Right atrium auricular region (tissue), 2 donors: ENCODE data around the gene GFOD1. TPM values are rescaled to one million over a fixed set of nuclear protein-coding genes. Genes with fewer than 3 reads are reported as not detected.
A peak's percentile ranks its signal among the peaks of the same experiment; 100 is the strongest.
"Not testable (repeated sequence)": the region's sequence is repeated elsewhere in the genome, so short reads cannot be mapped to it uniquely, and the experiment has no call there.

ENCODE experiments used
- DNase-seq: peaks from one replicate; pipeline ENCODE4 v3.0.0-alpha.2; 2019; ENCODE audit warnings: low spot score
- H3K27ac ChIP-seq, 2 donors: fragments of 200-600 bp; sonication (generic); 1 replicate in 1 of 2; 2 replicates in 1 of 2; pipeline ENCODE4 v1.5.1; 2016 to 2019
- H3K27me3 ChIP-seq, 2 donors: fragments of 200-600 bp; sonication (generic); one replicate each; pipeline versions ENCODE4 v1.5.1 to v1.6.0; 2017 to 2019
- H3K36me3 ChIP-seq: fragments of 200-600 bp; sonication (generic); one replicate; pipeline ENCODE4 v1.5.1; 2016
- H3K4me1 ChIP-seq, 2 donors: fragments of 200-600 bp; sonication (generic); one replicate each; pipeline versions ENCODE4 v1.5.1 to v1.6.0; 2017 to 2019
- H3K4me3 ChIP-seq, 2 donors: fragments of 200-600 bp; sonication (generic); 1 replicate in 1 of 2; 2 replicates in 1 of 2; pipeline ENCODE4 v1.5.1; 2017 to 2019; ENCODE audit warnings: mild to moderate bottlenecking in 1 of 2, moderate library complexity in 1 of 2
- H3K9me3 ChIP-seq, 2 donors: fragments of 200-600 bp; sonication (generic); one replicate each; pipeline ENCODE4 v1.5.1; 2019
- total RNA-seq, 2 donors: library from RNA; depleted of rRNA; stranded (reverse); fragments of >200 nt; gene quantifications; one replicate each; pipeline ENCODE4 v1.1.0, GENCODE V29; 2016
- TF ChIP-seq, protein P1 (sequence below), 2 donors: fragments of 200-600 bp; sonication (generic); IDR thresholded peaks; one replicate each; pipeline ENCODE4 v1.5.1; 2019; ENCODE audit warnings: antibody characterized with exemption in 2 of 2

GFOD1 gene
- total RNA-seq, 2 donors from 2014 or later: 66.2 to 96.3 TPM

DNA sequence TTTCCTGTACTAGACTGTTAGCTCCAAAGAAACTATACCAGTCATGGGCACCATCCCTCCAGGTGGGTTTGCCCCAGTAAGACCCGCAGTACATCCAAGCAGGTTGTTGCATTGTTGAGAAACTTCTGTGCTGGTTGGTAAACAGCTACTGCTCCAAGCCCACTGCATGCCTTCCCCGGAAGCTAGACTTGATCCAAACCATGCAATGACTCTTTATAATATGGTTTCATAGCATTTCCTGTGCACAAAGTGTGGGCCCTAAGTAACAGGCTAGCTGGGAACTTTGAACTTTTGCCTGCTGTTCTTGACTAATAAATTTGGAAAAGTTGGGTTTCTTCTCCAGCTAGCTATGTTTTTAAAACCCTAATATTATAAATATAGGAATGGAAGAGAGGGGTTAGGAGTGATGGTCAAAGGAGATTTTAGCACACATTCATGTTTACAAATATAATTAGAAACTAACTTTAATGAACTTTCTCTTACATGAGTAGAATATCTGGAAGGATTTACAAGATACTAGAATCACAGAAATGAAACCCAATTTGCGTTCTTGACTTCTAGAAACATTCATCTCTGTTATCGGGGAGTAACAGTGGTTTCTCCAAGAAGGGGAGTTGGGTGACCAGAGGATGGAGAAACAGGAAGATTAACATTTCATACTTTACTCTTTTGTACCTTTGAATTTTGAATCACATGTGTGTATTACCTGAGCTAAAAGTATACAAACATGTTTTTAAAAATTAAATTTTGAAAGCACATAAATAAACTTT, 51.7 kb downstream of the GFOD1 start:
- Histone ChIP-seq H3K36me3 (no peaks in the 10 kb centered on the region), H3K27ac (peak overlapping the region in 1 of 2 donors; percentile 2), H3K4me3 (no peak overlapping the region), H3K27me3 (no peaks in the 10 kb centered on the region), H3K9me3 (no peaks in the 10 kb centered on the region), H3K4me1 (peaks cover 0 to 76% of the 10 kb centered on the region in 2 donors)
- TF ChIP-seq, protein P1, sequence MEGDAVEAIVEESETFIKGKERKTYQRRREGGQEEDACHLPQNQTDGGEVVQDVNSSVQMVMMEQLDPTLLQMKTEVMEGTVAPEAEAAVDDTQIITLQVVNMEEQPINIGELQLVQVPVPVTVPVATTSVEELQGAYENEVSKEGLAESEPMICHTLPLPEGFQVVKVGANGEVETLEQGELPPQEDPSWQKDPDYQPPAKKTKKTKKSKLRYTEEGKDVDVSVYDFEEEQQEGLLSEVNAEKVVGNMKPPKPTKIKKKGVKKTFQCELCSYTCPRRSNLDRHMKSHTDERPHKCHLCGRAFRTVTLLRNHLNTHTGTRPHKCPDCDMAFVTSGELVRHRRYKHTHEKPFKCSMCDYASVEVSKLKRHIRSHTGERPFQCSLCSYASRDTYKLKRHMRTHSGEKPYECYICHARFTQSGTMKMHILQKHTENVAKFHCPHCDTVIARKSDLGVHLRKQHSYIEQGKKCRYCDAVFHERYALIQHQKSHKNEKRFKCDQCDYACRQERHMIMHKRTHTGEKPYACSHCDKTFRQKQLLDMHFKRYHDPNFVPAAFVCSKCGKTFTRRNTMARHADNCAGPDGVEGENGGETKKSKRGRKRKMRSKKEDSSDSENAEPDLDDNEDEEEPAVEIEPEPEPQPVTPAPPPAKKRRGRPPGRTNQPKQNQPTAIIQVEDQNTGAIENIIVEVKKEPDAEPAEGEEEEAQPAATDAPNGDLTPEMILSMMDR (IDR thresholded peaks at IDR 0.05): no peak
- DNase-seq: no peak

DNA sequence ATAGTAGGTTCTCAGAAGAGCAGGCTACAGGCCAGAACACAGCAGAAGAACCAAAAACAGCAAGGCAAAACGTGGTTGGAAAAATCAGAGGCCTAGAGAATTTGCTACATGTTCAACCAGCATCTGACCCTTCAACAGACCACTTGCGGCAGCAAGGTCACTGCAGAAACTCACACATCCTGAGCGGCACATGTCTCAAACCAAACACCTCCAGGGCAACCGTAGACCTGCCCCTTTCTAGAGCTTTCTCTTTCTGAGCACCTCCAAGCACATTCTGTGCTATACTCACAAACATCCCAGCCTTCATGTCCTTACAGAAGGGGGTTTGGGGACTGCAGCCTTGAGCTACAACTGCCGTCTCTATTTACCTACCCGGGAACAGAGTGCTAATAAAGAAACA, 52.6 kb downstream of the GFOD1 start:
- Histone ChIP-seq H3K4me1 (peaks cover 0 to 79% of the 10 kb centered on the region in 2 donors), H3K27ac (peak overlapping the region in 1 of 2 donors; percentile 91), H3K27me3 (no peaks in the 10 kb centered on the region), H3K4me3 (no peak overlapping the region), H3K9me3 (no peaks in the 10 kb centered on the region), H3K36me3 (no peaks in the 10 kb centered on the region)
- TF ChIP-seq, protein P1 (IDR thresholded peaks at IDR 0.05): no peak
- DNase-seq: no peak

DNA sequence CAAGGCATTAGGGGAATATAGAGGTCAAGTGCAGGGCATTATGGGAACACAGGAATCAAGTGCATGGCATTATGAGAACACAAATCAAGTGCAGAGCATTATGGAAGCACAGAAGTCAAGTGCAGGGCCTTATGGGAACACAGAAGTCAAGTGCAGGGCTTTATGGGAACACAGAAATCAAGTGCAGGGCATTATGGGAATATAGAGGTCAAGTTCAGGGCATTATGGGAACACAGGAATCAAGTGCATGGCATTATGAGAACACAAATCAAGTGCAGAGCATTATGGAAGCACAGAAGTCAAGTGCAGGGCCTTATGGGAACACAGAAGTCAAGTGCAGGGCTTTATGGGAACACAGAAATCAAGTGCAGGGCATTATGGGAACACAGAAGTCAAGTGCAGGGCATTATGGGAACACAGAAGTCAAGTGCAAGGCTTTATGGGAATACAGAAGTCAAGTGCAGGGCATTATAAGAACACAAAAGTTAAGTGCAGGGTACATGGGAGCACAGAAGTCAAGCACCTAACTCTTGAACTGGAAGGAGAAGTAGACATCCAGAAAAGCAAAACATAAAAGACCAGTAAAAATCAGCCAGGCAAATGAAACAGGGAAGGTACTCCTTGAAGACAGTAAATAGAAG, 53.1 kb downstream of the GFOD1 start:
- not testable (repeated sequence) for DNase-seq, H3K9me3 ChIP-seq, H3K36me3 ChIP-seq, H3K4me3 ChIP-seq, H3K27me3 ChIP-seq
- H3K4me1 ChIP-seq: peaks cover 0 to 82% of the 10 kb centered on the region in 2 donors
- peak overlapping the region; percentile 45 to 91 for H3K27ac ChIP-seq

DNA sequence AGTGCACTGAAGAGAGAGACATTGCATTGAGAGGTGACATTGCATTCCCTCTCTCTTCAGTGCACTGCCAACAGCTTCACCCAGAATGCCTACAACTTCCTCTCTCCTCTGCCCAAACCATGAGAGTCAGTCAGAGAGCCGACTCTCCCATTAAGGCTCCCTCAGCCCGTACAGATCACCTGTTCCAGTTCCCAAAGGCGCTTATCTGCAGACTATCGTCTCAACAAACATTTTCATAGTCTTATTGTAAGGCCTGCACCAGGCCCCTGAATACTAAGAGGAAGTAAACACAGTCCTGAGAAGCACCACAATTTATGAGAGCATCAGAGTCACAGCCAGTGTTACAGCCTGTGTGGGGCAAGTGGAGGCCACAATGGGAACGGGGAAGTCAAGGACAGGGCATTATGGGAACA, 53.7 kb downstream of the GFOD1 start:
- Histone ChIP-seq H3K36me3 (no peaks in the 10 kb centered on the region), H3K27me3 (no peaks in the 10 kb centered on the region), H3K27ac (peak overlapping the region; percentile 45 to 91), H3K4me1 (peaks cover 0 to 88% of the 10 kb centered on the region in 2 donors), H3K4me3 (no peak overlapping the region), H3K9me3 (no peaks in the 10 kb centered on the region)
- TF ChIP-seq, protein P1 (IDR thresholded peaks at IDR 0.05): no peak
- no peak for DNase-seq

DNA sequence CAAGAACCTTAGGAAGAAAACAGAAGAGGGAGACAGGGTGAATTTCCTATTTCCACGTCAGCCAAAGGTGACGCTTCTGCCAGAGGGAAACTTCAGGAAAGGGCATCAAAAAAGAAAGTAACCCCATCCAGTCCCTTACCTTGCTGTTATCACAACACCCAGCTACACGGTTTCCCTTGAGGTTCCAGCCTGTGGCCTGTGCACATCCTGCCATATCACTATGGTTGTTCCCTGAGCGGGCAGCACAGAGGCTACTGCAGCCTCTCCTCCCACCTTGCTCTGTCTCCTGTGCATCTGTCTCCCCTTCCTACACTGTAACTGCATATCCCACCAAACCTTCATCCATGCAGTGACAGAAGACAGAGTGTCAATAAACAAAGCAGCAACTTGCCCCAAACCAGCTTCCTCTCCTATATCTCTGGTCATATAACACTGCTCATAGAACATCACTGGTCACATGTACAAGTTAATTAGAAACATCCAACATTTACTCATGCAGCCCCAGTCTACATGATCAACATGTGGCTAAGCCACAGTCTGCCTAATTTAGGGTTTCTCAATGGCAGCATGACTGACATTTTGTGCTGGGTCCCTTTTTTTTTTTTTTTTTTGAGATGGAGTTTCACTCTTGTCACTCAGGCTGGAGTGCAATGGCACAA, 54.7 kb downstream of the GFOD1 start:
- H3K4me3 ChIP-seq: no peak overlapping the region
- H3K4me1 ChIP-seq: peaks cover 0 to 96% of the 10 kb centered on the region in 2 donors
- TF ChIP-seq, protein P1 (IDR thresholded peaks at IDR 0.05): no peak
- DNase-seq: no peak
- no peaks in the 10 kb centered on the region for H3K27me3 ChIP-seq
- peak overlapping the region in 1 of 2 donors; percentile 91 for H3K27ac ChIP-seq
- no peaks in the 10 kb centered on the region for H3K9me3 ChIP-seq
- H3K36me3 ChIP-seq: no peaks in the 10 kb centered on the region

DNA sequence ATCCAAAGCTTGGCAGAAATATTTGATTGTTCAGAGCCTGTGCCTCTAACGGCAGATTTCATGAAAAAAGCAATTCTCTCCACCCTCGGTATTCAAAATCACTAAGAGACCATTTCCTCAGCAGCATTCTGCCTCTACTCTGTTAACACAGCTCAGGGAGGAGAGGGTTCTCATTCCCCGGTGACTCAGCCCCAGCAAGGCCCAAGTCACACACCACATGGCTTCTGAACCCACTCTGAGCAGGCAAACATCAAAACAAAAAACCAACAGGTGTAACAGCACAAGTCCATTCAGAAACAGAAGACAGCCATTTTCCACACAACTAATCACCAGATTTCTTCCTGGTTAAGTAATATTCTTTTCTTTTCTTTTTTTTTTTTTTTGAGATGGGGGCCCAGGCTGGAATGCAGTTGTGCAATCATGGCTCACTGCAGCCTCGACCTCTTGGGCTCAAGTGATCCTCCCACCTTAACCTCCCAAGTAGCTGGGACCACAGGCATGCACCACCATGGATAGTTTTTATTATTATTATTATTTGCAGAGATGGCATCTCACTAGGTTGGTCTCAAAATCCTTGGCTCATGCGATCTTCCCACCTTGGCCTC, 55.4 kb downstream of the GFOD1 start:
- Histone ChIP-seq H3K4me1 (peaks cover 0 to 95% of the 10 kb centered on the region in 2 donors), H3K4me3 (no peak overlapping the region), H3K27me3 (no peaks in the 10 kb centered on the region), H3K36me3 (no peaks in the 10 kb centered on the region), H3K9me3 (no peaks in the 10 kb centered on the region), H3K27ac (peak overlapping the region; percentile 43 to 91)
- DNase-seq: no peak
- TF ChIP-seq, protein P1 (IDR thresholded peaks at IDR 0.05): no peak
